ENCODE results near the gene DAW1.

DNA sequence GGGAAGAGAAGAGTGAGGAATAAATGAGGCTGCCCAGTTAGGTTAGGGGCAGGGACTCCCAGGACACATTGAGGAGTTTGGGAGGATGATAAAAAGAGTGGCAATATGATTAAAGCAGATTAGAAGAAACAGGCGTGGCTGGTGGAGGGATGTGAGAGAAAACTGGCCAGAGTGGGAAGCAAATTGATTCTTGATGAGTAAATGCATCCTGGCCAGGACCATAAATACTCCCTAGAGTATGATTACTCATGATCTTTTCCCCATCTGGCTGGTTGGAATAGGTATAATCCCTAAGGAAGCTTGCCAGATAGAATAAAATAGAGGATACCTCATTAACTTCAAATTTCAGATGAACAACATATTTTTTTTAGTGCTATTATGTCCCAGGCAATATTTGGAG is 21.5 kb upstream of the DAW1 start:
- TF ChIP-seq, protein P1, sequence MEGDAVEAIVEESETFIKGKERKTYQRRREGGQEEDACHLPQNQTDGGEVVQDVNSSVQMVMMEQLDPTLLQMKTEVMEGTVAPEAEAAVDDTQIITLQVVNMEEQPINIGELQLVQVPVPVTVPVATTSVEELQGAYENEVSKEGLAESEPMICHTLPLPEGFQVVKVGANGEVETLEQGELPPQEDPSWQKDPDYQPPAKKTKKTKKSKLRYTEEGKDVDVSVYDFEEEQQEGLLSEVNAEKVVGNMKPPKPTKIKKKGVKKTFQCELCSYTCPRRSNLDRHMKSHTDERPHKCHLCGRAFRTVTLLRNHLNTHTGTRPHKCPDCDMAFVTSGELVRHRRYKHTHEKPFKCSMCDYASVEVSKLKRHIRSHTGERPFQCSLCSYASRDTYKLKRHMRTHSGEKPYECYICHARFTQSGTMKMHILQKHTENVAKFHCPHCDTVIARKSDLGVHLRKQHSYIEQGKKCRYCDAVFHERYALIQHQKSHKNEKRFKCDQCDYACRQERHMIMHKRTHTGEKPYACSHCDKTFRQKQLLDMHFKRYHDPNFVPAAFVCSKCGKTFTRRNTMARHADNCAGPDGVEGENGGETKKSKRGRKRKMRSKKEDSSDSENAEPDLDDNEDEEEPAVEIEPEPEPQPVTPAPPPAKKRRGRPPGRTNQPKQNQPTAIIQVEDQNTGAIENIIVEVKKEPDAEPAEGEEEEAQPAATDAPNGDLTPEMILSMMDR (IDR thresholded peaks at IDR 0.05), result no peak
- TF ChIP-seq POLR2A (IDR thresholded peaks at IDR 0.05), result no peak

All from prostate gland (tissue), 2 donors.